Spleen (tissue), 7 donors: Measurements from ENCODE around the gene MYOC.
"Not testable (repeated sequence)": the region's sequence is repeated elsewhere in the genome, so short reads cannot be mapped to it uniquely, and the experiment has no call there.

Source experiments
- POLR2AphosphoS5 ChIP-seq, 3 donors: sonication (generic); formaldehyde crosslinking; IDR thresholded peaks; one replicate each; pipeline ENCODE4 v1.5.1; 2017; ENCODE audit warnings: antibody characterized with exemption in 3 of 3
- TF ChIP-seq, protein P1 (sequence below), 11 experiments: fragments of 200-600 bp in 7 of 11; fragments of 450-650 bp in 4 of 11; sonication (generic) in 4 of 11; IDR thresholded peaks in 8 of 11; conservative IDR thresholded peaks in 3 of 11; 1 replicate in 7 of 11; 2 replicates in 4 of 11; pipeline versions ENCODE4 v1.4.0 to v1.8.0; 2016 to 2021; ENCODE audit warnings: antibody characterized with exemption in 11 of 11, inconsistent platforms in 4 of 11, mild to moderate bottlenecking in 1 of 11
- donor health status: DM: no; HTN: no; CAD: no; lungs with moderate emphysema.
- donor health status: DM: no; HTN: no; CAD: no.
- donor health status: DM: no; HTN: no; CAD: no.

DNA sequence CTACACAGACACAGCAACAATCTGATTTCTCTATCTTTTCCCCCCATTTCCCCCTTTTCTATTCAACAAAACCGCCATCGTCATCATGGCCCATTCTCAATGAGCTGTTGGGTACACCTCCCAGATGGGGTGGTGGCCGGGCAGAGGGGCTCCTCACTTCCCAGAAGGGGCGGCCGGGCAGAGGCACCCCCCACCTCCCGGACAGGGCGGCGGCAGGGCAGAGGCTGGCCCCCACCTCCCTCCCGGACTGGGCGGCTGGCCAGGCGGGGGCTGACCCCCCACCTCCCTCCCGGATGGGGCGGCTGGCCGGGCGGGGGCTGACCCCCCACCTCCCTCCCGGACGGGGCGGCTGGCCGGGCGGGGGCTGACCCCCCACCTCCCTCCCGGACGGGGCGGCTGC lies 41.1 kb upstream of the MYOC start:
- TF ChIP-seq, protein P1, sequence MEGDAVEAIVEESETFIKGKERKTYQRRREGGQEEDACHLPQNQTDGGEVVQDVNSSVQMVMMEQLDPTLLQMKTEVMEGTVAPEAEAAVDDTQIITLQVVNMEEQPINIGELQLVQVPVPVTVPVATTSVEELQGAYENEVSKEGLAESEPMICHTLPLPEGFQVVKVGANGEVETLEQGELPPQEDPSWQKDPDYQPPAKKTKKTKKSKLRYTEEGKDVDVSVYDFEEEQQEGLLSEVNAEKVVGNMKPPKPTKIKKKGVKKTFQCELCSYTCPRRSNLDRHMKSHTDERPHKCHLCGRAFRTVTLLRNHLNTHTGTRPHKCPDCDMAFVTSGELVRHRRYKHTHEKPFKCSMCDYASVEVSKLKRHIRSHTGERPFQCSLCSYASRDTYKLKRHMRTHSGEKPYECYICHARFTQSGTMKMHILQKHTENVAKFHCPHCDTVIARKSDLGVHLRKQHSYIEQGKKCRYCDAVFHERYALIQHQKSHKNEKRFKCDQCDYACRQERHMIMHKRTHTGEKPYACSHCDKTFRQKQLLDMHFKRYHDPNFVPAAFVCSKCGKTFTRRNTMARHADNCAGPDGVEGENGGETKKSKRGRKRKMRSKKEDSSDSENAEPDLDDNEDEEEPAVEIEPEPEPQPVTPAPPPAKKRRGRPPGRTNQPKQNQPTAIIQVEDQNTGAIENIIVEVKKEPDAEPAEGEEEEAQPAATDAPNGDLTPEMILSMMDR (IDR thresholded peaks at IDR 0.05 in 8 of 11, conservative IDR thresholded peaks at IDR 0.05 in 3 of 11): not testable (repeated sequence)
- TF ChIP-seq POLR2AphosphoS5 (IDR thresholded peaks at IDR 0.05): not testable (repeated sequence)
